Stimulated activated CD8-positive, alpha-beta memory T cell treated with anti-CD3 and anti-CD28 coated beads, Interleukin-15, amount 100 ng/mL, for 4 hours (primary cell): ENCODE measurements around the gene LGALS7B.
"Not testable (repeated sequence)": the region's sequence is repeated elsewhere in the genome, so short reads cannot be mapped to it uniquely, and the experiment has no call there.

Source experiments
- DNase-seq, 2 donors: peaks; one replicate each; pipeline ENCODE4 v3.0.0-alpha.2; 2020; ENCODE audit warnings: low read depth in 2 of 2

Gene LGALS7B

GRCh38 chr19:38796154-38796553 is 7.2 kb downstream of the LGALS7B start:
- DNase-seq: no peak

DNA sequence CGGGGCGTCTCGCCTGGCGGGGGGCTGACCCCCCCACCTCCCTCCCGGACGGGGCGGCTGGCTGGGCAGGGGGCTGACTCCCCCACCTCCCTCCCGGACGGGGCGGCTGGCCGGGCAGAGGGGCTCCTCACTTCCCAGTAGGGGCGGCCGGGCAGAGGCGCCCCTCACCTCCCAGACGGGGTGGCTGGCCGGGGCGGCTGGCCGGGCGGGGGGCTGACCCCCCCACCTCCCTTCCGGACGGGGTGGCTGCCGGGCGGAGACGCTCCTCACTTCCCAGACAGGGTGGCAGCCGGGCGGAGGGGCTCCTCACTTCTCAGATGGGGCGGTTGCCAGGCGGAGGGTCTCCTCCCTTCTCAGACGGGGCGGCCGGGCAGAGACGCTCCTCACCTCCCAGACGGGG is 8.8 kb downstream of the LGALS7B start:
- DNase-seq: not testable (repeated sequence)

- DNase-seq: no peak
Measured at GRCh38 chr19:38799104-38799503, 10.1 kb downstream of the LGALS7B start.

DNA sequence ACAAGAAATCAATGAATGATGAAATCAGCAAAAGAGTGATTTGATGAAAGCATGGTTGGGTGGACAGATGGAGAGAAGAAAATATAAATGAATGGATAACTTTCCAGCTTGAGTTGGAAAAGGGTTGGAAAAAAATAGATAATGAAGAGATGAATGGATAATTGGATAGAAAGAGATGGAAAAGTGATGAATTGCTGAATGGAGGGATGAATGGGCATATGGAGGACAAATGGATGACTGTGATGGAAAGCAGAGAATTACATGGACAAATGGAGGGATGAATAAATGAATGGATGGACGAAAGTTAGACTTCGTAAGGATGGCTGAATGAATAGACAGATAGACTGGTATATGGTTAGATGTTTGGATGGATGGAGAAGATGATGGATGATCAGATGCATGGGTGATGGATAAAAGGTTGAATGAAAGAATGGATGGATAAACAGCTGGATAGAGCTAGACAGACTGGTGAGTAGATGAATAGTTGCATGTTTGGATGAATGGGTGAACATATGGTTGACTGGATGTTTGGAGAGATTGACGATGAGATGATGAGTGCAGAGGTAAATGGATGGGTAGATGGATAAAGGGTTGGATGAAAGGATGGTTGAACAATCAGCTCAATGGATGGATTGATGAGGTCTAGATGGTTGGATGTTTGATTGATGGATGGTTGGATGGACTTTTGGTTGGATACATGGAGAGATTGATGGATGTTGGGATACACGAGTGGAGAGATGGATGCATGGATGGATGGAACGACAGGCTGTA is 11.8 kb downstream of the LGALS7B start:
- no peak for DNase-seq

- DNase-seq: no peak
Measured at GRCh38 chr19:38801359-38802095, 12.5 kb downstream of the LGALS7B start.

- DNase-seq: no peak
Measured at GRCh38 chr19:38803543-38803942, 14.5 kb downstream of the LGALS7B start.

- no peak for DNase-seq
Measured at GRCh38 chr19:38805180-38805579, 16.2 kb downstream of the LGALS7B start.

DNA sequence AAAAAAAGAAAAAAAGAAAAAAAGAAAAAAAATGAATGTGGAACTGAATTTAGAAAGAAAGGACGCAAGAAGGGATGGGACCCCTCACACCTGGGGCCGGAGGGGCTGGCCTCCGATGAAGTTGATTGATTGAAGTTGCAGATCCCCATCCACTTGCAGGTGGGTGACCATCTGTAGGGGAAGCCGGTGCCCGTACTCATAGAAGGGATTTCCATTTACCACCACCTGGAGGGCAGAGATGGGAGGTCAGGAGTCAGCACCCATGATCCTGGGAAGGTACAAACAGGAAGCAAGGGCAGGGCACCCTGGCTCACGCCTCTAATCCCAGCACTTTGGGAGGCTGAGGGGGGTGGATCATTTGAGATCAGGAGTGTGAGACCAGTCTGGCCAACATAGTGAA is 17.4 kb downstream of the LGALS7B start:
- no peak for DNase-seq

DNA sequence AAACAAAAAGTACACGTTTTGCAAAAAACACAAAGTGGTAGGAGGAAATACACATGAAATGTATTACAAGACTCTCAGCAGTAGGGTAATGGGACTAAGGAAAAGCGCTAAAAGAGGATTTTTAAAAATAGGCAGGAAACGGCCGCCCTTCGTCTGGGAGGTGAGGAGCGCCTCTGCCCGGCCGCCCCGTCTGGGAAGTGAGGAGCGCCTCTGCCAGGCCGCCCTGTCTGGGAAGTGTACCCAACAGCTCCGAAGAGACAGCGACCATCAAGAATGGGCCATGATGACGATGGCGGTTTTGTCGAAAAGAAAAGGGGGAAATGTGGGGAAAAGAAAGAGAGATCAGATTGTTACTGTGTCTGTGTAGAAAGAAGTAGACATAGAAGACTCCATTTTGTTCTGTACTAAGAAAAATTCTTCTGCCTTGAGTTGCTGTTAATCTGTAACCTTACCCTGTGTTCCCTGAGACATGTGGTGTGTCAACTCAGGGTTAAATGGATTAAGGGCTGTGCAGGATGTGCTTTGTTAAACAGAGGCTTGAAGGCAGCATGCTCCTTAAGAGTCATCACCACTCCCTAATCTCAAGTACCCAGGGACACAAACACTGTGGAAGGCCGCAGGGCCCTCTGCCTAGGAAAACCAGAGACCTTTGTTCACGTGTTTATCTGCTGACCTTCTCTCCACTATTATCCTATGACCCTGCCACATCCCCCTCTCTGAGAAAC is 18.5 kb downstream of the LGALS7B start:
- not testable (repeated sequence) for DNase-seq

DNA sequence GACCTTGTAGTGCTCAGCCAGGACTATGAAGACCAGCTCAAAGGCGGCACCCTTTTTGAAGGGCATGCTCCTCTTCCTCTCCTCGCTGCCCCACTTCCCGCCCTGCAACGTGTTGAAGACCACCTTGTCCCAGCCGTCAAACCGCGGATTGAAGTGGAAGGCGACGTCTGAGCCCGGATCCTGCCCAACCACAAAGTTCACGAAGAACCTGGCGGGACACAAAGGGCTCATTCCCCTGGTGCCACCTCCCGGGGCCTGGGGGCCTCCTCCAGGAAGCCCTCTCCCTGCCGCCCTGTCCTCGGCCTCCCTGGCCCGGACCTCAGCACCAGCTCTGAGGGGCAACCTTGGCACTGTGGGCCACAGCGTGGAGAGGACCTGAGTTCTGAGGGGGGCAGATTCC is 19.7 kb downstream of the LGALS7B start:
- no peak for DNase-seq

- DNase-seq: no peak
Measured at GRCh38 chr19:38809592-38810252, 20.7 kb downstream of the LGALS7B start.

- DNase-seq: no peak
Measured at GRCh38 chr19:38812009-38812840, 23.2 kb downstream of the LGALS7B start.

GRCh38 chr19:38812841-38813320 is 23.9 kb downstream of the LGALS7B start, which contains the start of gene LGALS4:
Gene LGALS4, minus strand, starts transcription at chr19:38812945. Its CDS starts 59 bp downstream, at chr19:38812886.
- DNase-seq: no peak

- DNase-seq: no peak
Measured at GRCh38 chr19:38813323-38813722, 24.3 kb downstream of the LGALS7B start.

DNA sequence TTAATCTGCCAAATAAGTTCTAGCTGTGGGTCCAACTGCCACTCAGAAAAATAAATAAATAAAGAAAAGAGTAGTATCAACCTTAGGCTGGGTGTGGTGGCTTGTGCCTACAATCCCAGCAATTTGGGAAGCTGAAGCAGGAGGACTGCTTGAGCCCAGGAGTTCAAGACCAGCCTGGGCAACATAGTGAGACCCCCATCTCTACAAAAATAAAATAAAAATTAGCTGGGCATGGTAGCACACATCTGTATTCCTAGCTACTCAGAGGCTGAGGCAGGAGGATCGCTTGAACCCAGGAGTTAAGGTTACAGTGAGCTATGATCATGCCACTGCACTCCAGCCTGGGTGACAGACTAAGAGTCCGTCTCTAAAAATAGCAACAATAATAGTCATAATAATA is 24.9 kb downstream of the LGALS7B start:
- not testable (repeated sequence) for DNase-seq

DNA sequence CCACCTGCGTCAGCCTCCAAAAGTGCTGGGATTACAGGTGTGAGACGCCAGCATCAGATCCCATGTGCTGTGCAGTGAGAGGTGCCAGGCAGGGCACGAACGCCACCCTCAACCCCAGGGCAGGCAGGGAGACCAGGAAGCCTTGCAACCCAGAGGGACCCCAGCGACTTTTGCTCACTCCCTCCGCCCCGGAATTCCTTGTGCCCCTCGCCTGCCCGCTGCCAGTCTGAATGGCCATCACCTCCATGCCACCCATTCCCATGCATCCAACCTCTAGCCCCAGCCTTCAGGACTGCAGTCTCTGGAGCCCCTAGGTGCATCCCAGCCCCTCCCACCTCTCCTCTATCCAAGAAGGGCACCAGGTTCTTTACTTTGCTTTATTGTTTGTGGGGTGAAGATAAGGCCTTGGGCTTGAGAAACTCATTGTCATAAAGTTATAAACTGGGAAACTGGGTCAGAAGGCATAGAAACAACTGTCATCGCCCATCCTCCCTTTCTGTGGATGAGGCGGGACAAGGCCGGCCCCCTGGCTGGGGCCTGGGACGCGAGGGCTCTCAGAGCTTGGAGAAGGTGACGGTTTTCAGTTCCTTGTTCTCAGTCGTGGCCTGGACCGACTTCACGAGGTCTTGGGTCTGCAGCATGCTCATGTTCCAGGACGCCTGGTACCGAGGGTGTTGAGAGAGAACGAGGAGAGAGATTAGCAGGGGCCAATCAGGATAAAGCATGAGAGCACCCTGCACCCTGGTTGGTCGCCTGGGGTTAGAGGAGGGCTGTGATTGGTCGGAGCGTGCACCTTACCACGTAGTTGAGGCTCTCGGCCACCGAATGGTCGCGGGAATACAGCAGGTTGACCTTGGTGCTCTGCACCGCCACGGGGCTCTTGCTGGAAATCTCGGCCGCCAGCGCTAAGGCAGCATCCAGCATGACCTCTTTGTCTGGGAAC is 26.3 kb downstream of the LGALS7B start:
- DNase-seq: no peak

GRCh38 chr19:38816131-38816750 is 27.2 kb downstream of the LGALS7B start:
- no peak for DNase-seq

DNA sequence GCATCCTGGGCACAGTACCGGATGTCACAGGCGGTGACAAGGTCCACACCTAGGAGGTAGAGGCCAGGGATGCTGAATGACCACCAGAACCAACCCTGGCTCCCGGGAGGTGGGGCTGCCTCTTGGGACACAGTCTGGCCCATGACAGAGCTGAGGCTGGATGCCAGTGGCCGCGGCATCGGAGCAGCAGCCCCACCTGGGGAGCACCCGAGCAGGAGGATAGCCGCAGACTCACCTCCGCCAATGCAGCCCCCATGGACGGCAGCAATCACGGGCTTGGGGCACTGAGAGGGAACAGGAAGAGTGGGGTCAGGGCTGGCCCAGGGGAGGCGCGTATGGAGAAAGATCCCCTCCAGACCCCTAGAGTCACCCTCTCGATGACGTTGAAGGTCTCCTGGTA is 28.1 kb downstream of the LGALS7B start:
- DNase-seq: no peak

GRCh38 chr19:38819231-38819920 is 30.4 kb downstream of the LGALS7B start:
- DNase-seq: no peak
